ENCODE data around the gene TMEM14C.
"Not testable (repeated sequence)": the region's sequence is repeated elsewhere in the genome, so short reads cannot be mapped to it uniquely, and the experiment has no call there.

The TMEM14C gene

DNA sequence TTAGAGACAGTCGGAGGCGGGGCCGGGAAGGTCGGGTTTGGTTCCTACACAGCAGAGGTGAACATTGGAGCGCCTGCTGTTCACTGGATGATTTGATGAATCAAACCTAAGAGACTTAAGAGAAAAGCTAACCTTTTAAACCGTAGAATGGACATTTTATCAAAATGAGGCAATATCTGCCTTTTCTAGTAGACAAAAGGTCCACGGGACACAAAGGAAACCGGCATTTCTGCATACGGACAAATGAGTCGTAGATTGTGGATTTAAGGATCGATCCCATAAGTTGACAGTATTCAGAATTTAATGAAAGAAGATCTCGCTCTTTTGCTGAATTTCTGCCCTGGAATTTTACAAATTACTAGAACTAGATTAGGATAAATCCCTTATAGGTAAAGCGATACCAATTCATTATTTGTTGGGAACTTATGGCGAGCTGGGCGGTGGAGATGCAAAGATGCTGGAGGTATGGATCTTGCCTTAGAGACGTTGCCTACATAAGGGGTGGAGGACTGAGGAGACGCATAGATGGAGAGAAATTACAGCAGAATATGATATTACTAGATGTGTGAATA, 27.7 kb upstream of the TMEM14C start:
- Histone ChIP-seq H3K4me1 (ENCODE audit: insufficient read depth, low read length) (peaks cover 18% of the 10 kb centered on the region), H3K36me3 (ENCODE audit: insufficient read depth, low read length) (peaks cover 24% of the 10 kb centered on the region), H2AFZ (ENCODE audit: low read depth, low read length) (peak overlapping the region; percentile 57), H3K27me3 (ENCODE audit: insufficient read depth, low read length) (no peaks in the 10 kb centered on the region), H3K4me3 (ENCODE audit: low read length) (peak overlapping the region; percentile 87), H3K9me3 (ENCODE audit: low read length) (no peaks in the 10 kb centered on the region)

DNA sequence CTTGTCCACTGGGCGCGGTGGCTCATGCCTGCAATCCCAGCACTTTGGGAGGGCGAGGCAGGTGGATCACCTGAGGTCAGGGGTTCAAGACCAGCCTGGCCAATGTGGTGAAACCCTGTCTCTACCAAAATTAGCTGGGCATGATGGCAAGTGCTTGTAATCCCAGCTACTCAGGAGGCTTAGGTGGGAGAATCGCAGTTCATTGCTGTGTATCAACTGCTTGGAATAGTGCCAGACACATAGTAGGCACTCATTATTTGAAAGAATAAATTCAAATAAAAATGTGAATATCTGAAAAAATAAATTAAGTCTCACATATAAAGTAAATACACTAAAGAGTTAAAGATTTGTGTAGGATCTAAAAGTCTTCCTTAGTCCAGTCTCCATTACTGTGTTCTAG, 26.2 kb upstream of the TMEM14C start:
- H2AFZ ChIP-seq (ENCODE audit: low read depth, low read length), result no peak overlapping the region
- H3K4me3 ChIP-seq (ENCODE audit: low read length), result peak overlapping the region; percentile 87
- H3K36me3 ChIP-seq (ENCODE audit: insufficient read depth, low read length), result peaks cover 31% of the 10 kb centered on the region
- no peaks in the 10 kb centered on the region for H3K9me3 ChIP-seq (ENCODE audit: low read length)
- peaks cover 18% of the 10 kb centered on the region for H3K4me1 ChIP-seq (ENCODE audit: insufficient read depth, low read length)
- H3K27me3 ChIP-seq (ENCODE audit: insufficient read depth, low read length), result no peaks in the 10 kb centered on the region

DNA sequence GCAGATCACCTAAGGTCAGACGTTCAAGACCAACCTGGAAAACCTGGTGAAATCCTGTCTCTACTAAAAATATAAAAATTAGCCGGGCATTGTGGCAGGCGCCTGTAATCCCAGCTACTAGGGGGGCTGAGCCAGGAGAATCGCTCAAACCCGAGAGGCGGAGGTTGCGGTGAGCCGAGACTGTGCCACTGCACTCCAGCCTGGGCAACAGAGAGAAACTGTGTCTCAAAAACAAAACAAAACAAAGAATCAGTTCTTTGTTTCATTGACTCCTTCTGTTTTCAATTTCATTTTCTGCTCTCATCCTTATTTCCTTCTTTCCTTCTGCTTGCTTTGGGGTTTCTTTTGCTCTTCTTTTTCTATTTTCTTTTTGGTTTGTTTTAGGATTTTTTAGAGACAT, 8.9 kb upstream of the TMEM14C start:
- H3K36me3 ChIP-seq (ENCODE audit: insufficient read depth, low read length), result peaks cover 18% of the 10 kb centered on the region
- no peak overlapping the region for H2AFZ ChIP-seq (ENCODE audit: low read depth, low read length)
- H3K4me1 ChIP-seq (ENCODE audit: insufficient read depth, low read length), result no peaks in the 10 kb centered on the region
- no peak overlapping the region for H3K4me3 ChIP-seq (ENCODE audit: low read length)
- H3K9me3 ChIP-seq (ENCODE audit: low read length), result peaks cover 7% of the 10 kb centered on the region
- no peaks in the 10 kb centered on the region for H3K27me3 ChIP-seq (ENCODE audit: insufficient read depth, low read length)

DNA sequence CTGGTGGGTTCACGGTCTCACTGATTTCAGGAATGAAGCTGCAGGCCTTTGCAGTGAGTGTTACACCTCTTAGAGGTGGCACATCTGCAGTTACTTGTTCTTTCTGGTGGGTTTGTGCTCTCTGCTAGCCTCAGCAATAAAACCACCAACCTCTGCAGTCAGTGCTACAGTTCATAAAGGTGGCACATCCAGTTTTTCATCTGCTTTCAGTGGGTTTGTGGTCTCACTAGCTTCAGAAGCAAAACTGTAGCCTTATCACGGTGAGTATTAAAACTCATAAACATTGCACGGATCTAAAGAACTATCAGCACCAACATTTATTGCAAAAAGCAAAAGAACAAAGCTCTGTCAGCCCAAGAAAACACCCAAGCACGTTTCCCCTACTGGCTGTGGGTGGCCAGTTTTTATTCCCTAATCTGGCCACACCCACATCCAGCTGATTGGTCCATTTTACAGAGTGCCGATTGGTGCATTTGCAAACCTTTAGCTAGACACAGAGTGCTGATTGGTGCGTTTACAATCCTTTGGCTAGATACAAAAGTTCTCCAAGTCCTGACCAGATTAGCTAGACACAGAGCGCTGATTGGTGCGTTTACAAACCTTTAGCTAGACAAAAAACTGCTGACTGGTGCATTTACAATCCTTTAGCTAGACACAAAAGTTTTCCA, 3.4 kb upstream of the TMEM14C start:
- H3K4me3 ChIP-seq (ENCODE audit: low read length), result no peak overlapping the region
- no peak overlapping the region for H2AFZ ChIP-seq (ENCODE audit: low read depth, low read length)
- H3K36me3 ChIP-seq (ENCODE audit: insufficient read depth, low read length), result peaks cover under 1% of the 10 kb centered on the region
- H3K27me3 ChIP-seq (ENCODE audit: insufficient read depth, low read length), result no peaks in the 10 kb centered on the region
- peaks cover 7% of the 10 kb centered on the region for H3K9me3 ChIP-seq (ENCODE audit: low read length)
- H3K4me1 ChIP-seq (ENCODE audit: insufficient read depth, low read length), result peaks cover 15% of the 10 kb centered on the region

DNA sequence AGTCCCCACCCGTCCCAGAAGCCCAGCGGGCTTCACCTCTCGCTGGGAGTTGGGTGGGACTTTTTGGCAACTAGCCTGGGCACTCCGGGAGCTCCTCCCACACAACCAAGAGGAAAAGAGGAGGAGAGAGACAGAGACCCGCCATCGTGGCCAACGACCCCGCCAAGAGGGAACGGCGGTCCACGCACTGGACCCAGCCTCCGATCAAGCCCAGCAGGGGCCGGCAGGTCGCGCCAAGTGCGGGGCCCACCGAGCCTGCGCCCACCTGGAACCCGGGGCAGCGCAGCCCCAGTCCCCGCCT, 3.0 kb upstream of the TMEM14C start:
- Histone ChIP-seq H3K27me3 (ENCODE audit: insufficient read depth, low read length) (no peaks in the 10 kb centered on the region), H3K4me3 (ENCODE audit: low read length) (no peak overlapping the region), H3K9me3 (ENCODE audit: low read length) (peaks cover 7% of the 10 kb centered on the region), H2AFZ (ENCODE audit: low read depth, low read length) (no peak overlapping the region), H3K36me3 (ENCODE audit: insufficient read depth, low read length) (peaks cover 4% of the 10 kb centered on the region), H3K4me1 (ENCODE audit: insufficient read depth, low read length) (peaks cover 18% of the 10 kb centered on the region)

DNA sequence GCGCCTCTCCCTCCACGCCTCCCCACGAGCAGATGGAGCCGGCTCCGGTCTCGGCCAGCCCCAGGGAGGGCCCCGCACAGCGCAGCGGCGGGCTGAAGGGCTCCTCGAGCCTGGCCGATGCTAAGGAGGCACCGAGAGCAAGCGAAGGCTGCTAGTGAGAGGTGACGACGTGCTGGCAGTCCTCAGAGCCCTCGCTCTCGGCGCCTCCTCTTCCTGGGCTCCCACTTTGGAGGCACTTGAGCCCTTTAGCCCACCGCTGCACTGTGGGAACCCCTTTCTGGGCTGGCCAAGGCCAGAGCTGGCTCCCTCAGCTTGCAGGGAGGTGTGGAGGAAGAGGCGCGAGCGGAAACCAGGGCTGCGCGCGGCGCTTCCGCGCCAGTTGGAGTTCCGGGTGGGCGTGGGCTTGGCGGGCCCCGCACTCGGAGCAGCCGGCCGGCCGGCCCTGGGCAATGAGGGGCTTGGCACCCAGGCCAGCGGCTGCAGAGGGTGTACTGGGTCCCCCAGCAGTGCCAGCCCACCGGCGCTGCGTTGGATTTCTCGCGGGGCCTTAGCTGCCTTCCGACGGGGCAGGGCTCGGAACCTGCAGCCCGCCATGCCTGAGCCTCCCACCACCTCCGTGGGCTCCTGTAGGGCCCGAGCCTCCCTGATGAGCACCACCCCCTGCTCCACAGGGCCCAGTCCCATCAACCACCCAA, 2.5 kb upstream of the TMEM14C start:
- Histone ChIP-seq H3K27me3 (ENCODE audit: insufficient read depth, low read length) (no peaks in the 10 kb centered on the region), H3K9me3 (ENCODE audit: low read length) (peaks cover 7% of the 10 kb centered on the region), H3K4me1 (ENCODE audit: insufficient read depth, low read length) (peaks cover 18% of the 10 kb centered on the region), H2AFZ (ENCODE audit: low read depth, low read length) (no peak overlapping the region), H3K36me3 (ENCODE audit: insufficient read depth, low read length) (peaks cover 9% of the 10 kb centered on the region), H3K4me3 (ENCODE audit: low read length) (no peak overlapping the region)

DNA sequence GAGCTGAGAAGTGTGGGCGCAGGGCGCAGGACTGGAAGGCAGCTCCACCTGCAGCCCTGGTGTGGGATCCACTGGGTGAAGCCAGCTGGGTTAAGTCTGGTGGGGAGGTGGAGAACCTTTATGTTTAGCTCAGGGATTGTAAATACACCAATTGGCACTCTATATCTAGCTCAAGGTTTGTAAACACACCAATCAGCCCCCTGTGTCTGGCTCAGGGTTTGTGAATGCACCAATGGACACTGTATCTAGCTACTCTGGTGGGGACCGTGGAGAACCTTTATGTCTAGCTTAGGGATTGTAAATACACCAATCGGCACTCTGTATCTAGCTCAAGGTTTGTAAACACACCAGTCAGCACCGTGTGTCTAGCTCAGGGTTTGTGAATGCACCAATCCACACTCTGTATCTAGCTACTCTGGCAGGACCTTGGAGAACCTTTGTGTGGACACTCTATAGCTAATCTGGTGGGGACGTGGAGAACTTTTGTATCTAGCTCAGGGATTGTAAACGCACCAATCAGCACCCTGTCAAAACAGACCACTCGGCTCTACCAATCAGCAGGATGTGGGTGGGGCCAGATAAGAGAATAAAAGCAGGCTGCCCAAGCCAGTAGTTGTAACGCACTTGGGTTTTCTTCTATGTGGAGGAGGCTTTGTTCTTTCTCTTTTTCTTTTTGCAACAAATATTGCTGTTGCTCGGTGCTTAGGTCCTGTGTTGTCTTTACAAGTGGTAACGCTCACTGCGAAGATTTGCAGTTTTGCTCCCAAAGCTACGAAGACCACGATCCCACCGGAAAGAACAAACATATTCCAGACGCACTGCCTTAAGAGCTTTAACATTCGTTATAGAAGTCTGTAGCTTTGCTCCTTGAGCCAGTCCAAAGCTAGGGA, 1.7 kb upstream of the TMEM14C start:
- peaks cover 17% of the 10 kb centered on the region for H3K36me3 ChIP-seq (ENCODE audit: insufficient read depth, low read length)
- H3K4me1 ChIP-seq (ENCODE audit: insufficient read depth, low read length), result peaks cover 18% of the 10 kb centered on the region
- not testable (repeated sequence) for H3K4me3 ChIP-seq (ENCODE audit: low read length); H3K9me3 ChIP-seq (ENCODE audit: low read length); H2AFZ ChIP-seq (ENCODE audit: low read depth, low read length); H3K27me3 ChIP-seq (ENCODE audit: insufficient read depth, low read length)

DNA sequence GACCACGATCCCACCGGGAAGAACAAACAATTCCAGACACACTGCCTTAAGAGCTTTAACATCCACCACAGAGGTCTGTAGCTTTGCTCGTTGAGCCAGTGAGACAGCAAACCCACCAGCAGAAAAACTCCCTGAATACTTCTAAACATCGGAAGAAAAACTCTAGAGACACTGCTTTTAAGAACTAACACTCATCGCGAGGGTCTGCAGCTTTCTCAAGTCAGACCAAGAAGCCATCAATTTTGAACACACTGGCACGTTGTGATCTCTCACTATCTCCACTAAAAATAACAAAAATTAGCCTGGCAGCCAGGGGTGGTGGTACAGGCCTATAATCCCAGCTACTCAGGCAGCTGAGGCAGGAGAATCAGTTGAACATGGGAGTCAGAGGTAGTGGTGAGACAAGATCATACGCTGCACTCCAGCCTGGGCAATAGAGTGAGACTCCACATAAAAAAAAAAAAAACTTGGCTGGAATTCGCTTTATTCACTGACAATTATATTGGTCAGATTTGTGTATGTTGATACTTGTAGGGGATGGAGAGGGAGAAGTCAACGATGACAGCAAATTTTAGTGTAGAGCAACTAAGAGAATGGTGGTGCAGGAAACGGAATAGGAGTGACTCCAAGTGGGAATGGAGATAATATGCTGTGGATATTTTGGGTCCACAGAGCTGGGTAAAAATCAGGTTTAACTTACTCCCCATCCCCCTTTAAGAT, 860 bp upstream of the TMEM14C start:
- peaks cover 7% of the 10 kb centered on the region for H3K9me3 ChIP-seq (ENCODE audit: low read length)

DNA sequence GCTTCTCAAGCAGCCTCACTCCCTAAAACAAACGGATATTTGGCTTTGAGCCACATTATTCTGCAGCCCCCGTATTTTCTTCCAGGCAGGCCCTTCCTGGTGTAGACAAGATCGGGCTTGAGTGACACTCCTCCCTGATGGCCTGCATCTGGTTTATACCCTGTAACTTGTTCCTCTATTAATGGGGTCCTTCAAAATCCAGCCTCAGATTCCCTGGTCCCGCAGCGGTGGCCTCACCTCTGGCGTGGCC, 375 bp upstream of the TMEM14C start:
- Histone ChIP-seq H3K9me3 (ENCODE audit: low read length) (peaks cover 7% of the 10 kb centered on the region), H3K4me1 (ENCODE audit: insufficient read depth, low read length) (peaks cover 18% of the 10 kb centered on the region), H3K4me3 (ENCODE audit: low read length) (peak overlapping the region; percentile 92), H3K27me3 (ENCODE audit: insufficient read depth, low read length) (no peaks in the 10 kb centered on the region), H3K36me3 (ENCODE audit: insufficient read depth, low read length) (peaks cover 20% of the 10 kb centered on the region), H2AFZ (ENCODE audit: low read depth, low read length) (peak overlapping the region; percentile 43)

More for the DNA sequence above, 860 bp upstream of the TMEM14C start:
- Histone ChIP-seq H3K27me3 (ENCODE audit: insufficient read depth, low read length) (no peaks in the 10 kb centered on the region), H3K36me3 (ENCODE audit: insufficient read depth, low read length) (peaks cover 20% of the 10 kb centered on the region), H2AFZ (ENCODE audit: low read depth, low read length) (peak overlapping the region; percentile 43), H3K4me1 (ENCODE audit: insufficient read depth, low read length) (peaks cover 18% of the 10 kb centered on the region), H3K4me3 (ENCODE audit: low read length) (peak overlapping the region; percentile 92)

DNA sequence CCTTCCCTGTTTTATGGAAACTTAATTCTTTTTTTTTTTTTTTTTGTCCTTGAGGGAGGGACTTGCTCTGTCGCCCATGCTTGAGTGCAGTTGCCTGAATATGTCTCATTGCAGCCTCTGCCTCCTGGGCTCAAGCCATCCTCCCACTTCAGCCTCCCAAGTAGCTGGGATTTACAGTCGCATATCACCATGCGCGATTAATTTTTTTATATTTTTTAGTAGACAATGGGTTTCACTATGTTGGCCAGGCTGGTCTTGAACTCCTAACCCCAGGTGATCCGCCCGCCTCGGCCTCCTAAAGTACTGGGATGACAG, 654 bp downstream of the TMEM14C start:
- peak overlapping the region; percentile 92 for H3K4me3 ChIP-seq (ENCODE audit: low read length)
- H3K4me1 ChIP-seq (ENCODE audit: insufficient read depth, low read length), result peaks cover 18% of the 10 kb centered on the region
- H3K36me3 ChIP-seq (ENCODE audit: insufficient read depth, low read length), result peaks cover 29% of the 10 kb centered on the region
- peak overlapping the region; percentile 68 for H2AFZ ChIP-seq (ENCODE audit: low read depth, low read length)
- no peaks in the 10 kb centered on the region for H3K27me3 ChIP-seq (ENCODE audit: insufficient read depth, low read length)
- peaks cover under 1% of the 10 kb centered on the region for H3K9me3 ChIP-seq (ENCODE audit: low read length)

DNA sequence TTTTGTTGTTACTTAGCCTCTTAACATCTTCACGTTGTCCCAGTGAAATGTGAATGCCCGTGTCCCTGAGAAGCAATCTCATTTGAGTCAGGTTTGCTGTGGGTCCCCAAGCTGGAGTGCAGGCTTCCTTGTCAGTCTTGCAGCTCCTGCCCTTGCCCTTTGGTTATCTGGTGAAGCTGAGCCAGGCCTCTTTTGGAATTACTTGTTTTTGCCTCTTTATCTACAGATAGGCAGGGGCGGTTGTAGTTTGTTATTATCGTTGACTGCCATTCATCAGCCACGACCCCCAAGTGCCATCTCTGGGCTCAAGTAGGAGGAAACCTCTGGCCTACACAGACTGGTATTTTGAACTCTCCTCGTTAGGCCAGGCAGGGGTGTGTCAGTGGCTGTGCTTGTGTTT, 2.2 kb downstream of the TMEM14C start:
- Histone ChIP-seq H3K36me3 (ENCODE audit: insufficient read depth, low read length) (peaks cover 40% of the 10 kb centered on the region), H3K4me3 (ENCODE audit: low read length) (no peak overlapping the region), H3K9me3 (ENCODE audit: low read length) (no peaks in the 10 kb centered on the region), H3K4me1 (ENCODE audit: insufficient read depth, low read length) (peaks cover 18% of the 10 kb centered on the region), H3K27me3 (ENCODE audit: insufficient read depth, low read length) (no peaks in the 10 kb centered on the region), H2AFZ (ENCODE audit: low read depth, low read length) (no peak overlapping the region)

DNA sequence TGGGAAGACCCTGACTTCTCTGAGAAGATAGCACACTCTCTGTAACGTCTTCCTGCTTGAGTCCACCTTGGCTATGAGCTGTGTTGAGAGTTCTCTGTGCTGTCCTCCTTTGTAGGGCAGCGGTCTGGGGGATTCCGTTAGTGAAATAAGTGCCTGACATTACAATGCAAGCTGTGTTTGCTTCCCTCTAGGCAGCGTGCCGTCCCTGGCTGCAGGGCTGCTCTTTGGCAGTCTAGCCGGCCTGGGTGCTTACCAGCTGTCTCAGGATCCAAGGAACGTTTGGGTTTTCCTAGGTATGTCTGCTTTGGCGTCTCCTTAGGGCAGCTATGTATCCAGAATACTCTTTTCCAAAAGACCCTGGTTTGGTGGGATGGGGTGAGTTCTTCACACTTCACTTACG, 2.8 kb downstream of the TMEM14C start:
- Histone ChIP-seq H3K36me3 (ENCODE audit: insufficient read depth, low read length) (peaks cover 47% of the 10 kb centered on the region), H3K27me3 (ENCODE audit: insufficient read depth, low read length) (no peaks in the 10 kb centered on the region), H2AFZ (ENCODE audit: low read depth, low read length) (no peak overlapping the region), H3K4me3 (ENCODE audit: low read length) (no peak overlapping the region), H3K4me1 (ENCODE audit: insufficient read depth, low read length) (peaks cover 18% of the 10 kb centered on the region), H3K9me3 (ENCODE audit: low read length) (no peaks in the 10 kb centered on the region)

DNA sequence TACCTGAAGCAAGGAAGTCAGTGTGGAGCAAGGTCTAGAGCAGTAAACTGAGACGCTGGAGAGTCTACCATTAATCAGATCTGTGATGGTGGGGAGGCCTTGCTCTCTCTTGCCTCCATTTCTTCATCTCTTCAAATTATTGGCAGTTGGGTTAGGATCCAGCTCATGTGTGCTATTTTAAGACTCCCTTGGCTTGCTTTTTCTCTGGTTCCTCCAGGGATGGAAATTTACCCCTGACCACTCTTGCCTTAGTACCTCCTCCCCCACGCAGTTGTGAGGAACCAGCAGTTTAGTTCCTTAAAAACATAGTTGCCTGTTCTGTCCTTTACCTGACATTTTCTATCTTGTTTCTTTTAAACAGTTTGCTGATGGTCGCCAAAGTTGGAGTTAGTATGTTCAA, 7.4 kb downstream of the TMEM14C start:
- Histone ChIP-seq H2AFZ (ENCODE audit: low read depth, low read length) (no peak overlapping the region), H3K4me1 (ENCODE audit: insufficient read depth, low read length) (no peaks in the 10 kb centered on the region), H3K9me3 (ENCODE audit: low read length) (no peaks in the 10 kb centered on the region), H3K36me3 (ENCODE audit: insufficient read depth, low read length) (peaks cover 53% of the 10 kb centered on the region), H3K4me3 (ENCODE audit: low read length) (no peak overlapping the region), H3K27me3 (ENCODE audit: insufficient read depth, low read length) (no peaks in the 10 kb centered on the region)

All from neuron (in vitro differentiated cells).